ENCODE results near the gene ZNF488. TPM values are rescaled to one million over a fixed set of nuclear protein-coding genes. Genes with fewer than 3 reads are reported as not detected.

The ZNF488 gene
- total RNA-seq, 1 experiment from 2014 or later: 2.2 TPM

- intact Hi-C loops (cut with micrococcal nuclease; ENCODE audit: unreplicated experiment): no loop called here
- TSS peak; percentile 64 for BruUV-seq (replicated peaks)
- Mint-ChIP-seq H3K4me3 (ENCODE audit: low read depth, unreplicated experiment) (peak overlapping the region; percentile 71), H3K4me1 (ENCODE audit: low read depth, unreplicated experiment) (peaks cover 12% of the 10 kb centered on the region), H3K36me3 (ENCODE audit: insufficient read depth, unreplicated experiment) (peaks cover 13% of the 10 kb centered on the region), H3K27me3 (ENCODE audit: unreplicated experiment) (peaks cover 29% of the 10 kb centered on the region), H3K9me3 (ENCODE audit: low read depth, unreplicated experiment) (peaks cover 2% of the 10 kb centered on the region), H3K27ac (ENCODE audit: unreplicated experiment) (peak overlapping the region; percentile 22)
- CTCF ChIA-PET: interaction anchor here (0.7 to 1.3 kb wide), 3 partner anchors 9 to 23 kb away, joined by 3 to 7 read pairs (median 4); no protein-coding TSS in a partner anchor
- no peak for TF ChIP-seq CTCF (IDR thresholded peaks at IDR 0.05; ENCODE audit: unreplicated experiment)
- DNase-seq: no peak
Observed at GRCh38 chr10:47383261-47384147, 589 bp downstream of the ZNF488 start.

GRCh38 chr10:47381427-47382379, 2.4 kb downstream of the ZNF488 start:
- Mint-ChIP-seq H3K4me1 (ENCODE audit: low read depth, unreplicated experiment) (peaks cover 24% of the 10 kb centered on the region), H3K36me3 (ENCODE audit: insufficient read depth, unreplicated experiment) (peaks cover 13% of the 10 kb centered on the region), H3K27me3 (ENCODE audit: unreplicated experiment) (peaks cover 29% of the 10 kb centered on the region), H3K9me3 (ENCODE audit: low read depth, unreplicated experiment) (no peaks in the 10 kb centered on the region), H3K27ac (ENCODE audit: unreplicated experiment) (no peak overlapping the region), H3K4me3 (ENCODE audit: low read depth, unreplicated experiment) (no peak overlapping the region)
- DNase-seq: no peak
- CTCF ChIA-PET: interaction anchor here (0.9 kb wide), 1 partner anchor 1098 kb away, joined by 3 read pairs; no protein-coding TSS in a partner anchor
- BruUV-seq (replicated peaks): no TSS peak
- no peak for TF ChIP-seq CTCF (IDR thresholded peaks at IDR 0.05; ENCODE audit: unreplicated experiment)
- intact Hi-C loops (cut with micrococcal nuclease; ENCODE audit: unreplicated experiment): no loop called here

GRCh38 chr10:47381103-47381395, 3.0 kb downstream of the ZNF488 start:
- Mint-ChIP-seq H3K9me3 (ENCODE audit: low read depth, unreplicated experiment) (no peaks in the 10 kb centered on the region), H3K36me3 (ENCODE audit: insufficient read depth, unreplicated experiment) (peaks cover 13% of the 10 kb centered on the region), H3K27me3 (ENCODE audit: unreplicated experiment) (peaks cover 29% of the 10 kb centered on the region), H3K4me3 (ENCODE audit: low read depth, unreplicated experiment) (no peak overlapping the region), H3K4me1 (ENCODE audit: low read depth, unreplicated experiment) (peaks cover 24% of the 10 kb centered on the region), H3K27ac (ENCODE audit: unreplicated experiment) (no peak overlapping the region)
- BruUV-seq (replicated peaks): no TSS peak
- DNase-seq: no peak
- intact Hi-C loops (cut with micrococcal nuclease; ENCODE audit: unreplicated experiment): no loop called here
- TF ChIP-seq CTCF (IDR thresholded peaks at IDR 0.05; ENCODE audit: unreplicated experiment): no peak
- CTCF ChIA-PET: interaction anchor here (0.9 kb wide), 1 partner anchor 1097 kb away, joined by 3 read pairs; no protein-coding TSS in a partner anchor

GRCh38 chr10:47380341-47381102, 3.6 kb downstream of the ZNF488 start:
- no TSS peak for BruUV-seq (replicated peaks)
- H3K27me3 Mint-ChIP-seq (ENCODE audit: unreplicated experiment): peaks cover 29% of the 10 kb centered on the region
- peaks cover 13% of the 10 kb centered on the region for H3K36me3 Mint-ChIP-seq (ENCODE audit: insufficient read depth, unreplicated experiment)
- no peaks in the 10 kb centered on the region for H3K9me3 Mint-ChIP-seq (ENCODE audit: low read depth, unreplicated experiment)
- no peak for DNase-seq
- peaks cover 24% of the 10 kb centered on the region for H3K4me1 Mint-ChIP-seq (ENCODE audit: low read depth, unreplicated experiment)
- intact Hi-C loops (cut with micrococcal nuclease; ENCODE audit: unreplicated experiment): no loop called here
- no peak overlapping the region for H3K4me3 Mint-ChIP-seq (ENCODE audit: low read depth, unreplicated experiment)
- no peak for TF ChIP-seq CTCF (IDR thresholded peaks at IDR 0.05; ENCODE audit: unreplicated experiment)
- CTCF ChIA-PET: interaction anchor here (0.9 kb wide), 1 partner anchor 1097 kb away, joined by 3 read pairs; no protein-coding TSS in a partner anchor
- H3K27ac Mint-ChIP-seq (ENCODE audit: unreplicated experiment): no peak overlapping the region
